IPS-NIHi7 (cell line): Measurements from ENCODE around the gene CBARP.
A peak's percentile ranks its signal among the peaks of the same experiment; 100 is the strongest.

Experiments
- DNase-seq: peaks from one replicate; pipeline ENCODE4 v3.0.0; 2012; ENCODE audit warnings: mixed read lengths; ENCODE audit errors: extremely low spot score

CBARP gene

GRCh38 chr19:1239796-1240737 lies 2.3 kb upstream of the CBARP start:
- peak; percentile 96 for DNase-seq

GRCh38 chr19:1239420-1239795 lies 1.6 kb upstream of the CBARP start:
- no peak for DNase-seq

DNA sequence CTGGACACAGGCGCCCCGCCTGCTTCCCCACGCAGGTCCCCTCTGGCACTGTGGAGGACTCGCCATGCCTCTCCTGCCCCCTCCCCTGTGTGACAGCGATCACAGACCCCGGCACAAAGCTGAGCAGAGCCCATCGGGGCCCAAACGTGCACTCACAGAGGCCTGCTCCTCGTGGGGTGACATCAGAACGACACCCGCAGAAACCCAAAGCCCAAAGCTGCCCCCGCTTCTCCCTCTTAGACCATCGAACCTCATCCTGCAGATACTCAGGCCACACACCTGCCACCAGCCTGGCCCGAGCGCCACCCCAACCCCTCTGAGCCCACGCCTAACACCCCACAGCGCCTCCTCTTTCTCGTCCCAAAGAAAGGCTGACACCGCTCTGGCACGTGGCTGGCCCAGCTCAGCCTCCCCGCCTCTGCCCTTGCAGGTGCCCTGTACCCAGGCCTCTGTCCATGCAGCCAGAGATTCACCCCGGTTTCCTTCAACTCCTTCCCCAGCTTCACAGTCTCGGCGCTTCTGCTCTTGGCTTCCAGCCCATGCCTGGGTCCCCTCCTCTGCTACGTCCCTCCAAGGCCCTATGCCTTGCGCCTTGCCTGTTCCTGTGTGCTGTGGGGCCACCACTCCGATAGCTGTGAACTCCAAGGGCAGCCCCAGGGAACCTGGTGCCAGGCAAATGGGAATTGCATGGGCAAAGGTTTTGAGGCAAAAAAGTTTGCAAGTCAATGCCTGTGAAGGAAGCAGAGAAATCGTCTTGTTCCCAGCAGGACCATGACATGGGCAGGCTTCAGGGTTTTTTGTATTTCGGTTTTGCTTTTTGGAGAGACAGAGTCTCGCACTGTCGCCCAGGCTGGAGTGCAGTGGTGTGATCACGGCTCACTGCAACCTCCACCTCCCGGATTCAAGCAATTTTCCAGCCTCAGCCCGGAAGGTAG lies 831 bp upstream of the CBARP start:
- DNase-seq: no peak

- DNase-seq: no peak
Measured at GRCh38 chr19:1237027-1237659, 662 bp downstream of the CBARP start.

- peak; percentile 47 for DNase-seq
Measured at GRCh38 chr19:1236576-1236975, 1.2 kb downstream of the CBARP start.

DNA sequence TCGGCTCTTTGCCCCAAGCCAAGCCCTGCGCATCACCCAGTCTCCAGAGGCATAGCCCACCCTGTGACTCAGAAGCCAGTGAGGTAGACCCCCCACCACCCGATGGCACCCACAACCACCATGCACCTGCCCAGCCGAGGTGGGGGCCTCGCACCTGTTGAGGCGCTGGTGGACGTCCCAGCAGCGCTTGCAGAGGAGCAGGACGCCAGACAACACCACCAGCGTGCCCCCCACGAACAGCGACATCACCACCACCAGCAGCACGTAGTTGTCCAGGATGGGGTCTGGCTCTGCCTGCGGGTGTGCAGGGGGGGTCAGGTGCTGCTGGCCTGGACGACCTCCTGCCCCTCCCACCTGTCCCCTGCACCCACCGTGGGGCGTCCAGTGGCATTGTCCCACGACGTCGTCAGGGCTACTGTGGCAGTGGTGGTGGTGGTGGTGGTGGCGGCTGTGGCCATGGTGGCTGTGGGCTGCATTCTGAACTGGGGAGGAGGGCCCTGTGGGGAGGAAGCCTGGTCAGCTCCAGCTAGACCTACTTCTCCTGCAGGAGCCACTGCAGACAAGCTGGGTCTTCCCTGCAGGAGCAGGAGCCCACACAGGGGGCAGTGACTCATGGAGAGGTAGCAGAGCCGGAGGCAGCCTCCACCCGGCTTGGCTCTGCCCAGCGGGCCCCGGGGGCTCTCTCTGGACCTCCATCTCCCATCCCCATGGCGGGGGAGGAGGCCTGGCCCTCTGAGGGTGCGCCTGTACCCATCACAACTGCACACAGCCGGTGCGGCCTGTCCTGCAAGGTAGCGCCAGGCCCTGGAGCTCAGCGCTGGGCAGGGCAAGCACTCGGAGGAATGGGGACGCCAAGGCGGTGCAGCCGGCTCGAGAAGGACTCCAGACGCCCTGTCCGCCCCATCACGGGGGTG lies 1.9 kb downstream of the CBARP start:
- no peak for DNase-seq

- DNase-seq: no peak
Measured at GRCh38 chr19:1234955-1235380, 2.8 kb downstream of the CBARP start.

- no peak for DNase-seq
Measured at GRCh38 chr19:1234051-1234954, 3.5 kb downstream of the CBARP start.

DNA sequence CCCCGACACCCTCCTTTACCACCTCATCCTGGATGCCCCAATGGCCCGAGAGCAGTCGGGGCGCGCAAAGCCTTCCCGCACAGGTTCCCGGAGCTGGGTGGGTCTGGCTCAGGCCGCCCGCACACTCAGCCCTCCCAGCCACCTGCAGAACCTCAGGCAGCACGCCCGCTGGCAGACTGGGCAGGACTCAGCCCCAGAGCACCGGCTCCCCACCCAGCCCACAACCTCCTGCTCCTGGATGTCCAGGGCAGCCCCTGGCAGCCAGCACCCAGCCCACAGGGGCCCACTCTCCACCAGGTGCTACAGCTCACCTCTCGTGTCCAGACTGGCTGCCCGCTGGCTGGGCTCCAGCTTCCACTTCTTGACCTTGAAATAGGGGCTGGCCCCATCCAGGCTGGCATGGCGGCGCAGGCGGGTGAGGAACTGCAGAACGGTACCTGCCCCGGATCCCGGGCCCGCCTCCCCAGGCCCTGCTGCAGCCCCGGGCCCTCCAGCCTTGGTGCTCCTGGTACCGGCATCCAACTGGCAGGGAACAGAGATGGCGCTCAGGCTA lies 4.6 kb downstream of the CBARP start:
- DNase-seq: no peak

DNA sequence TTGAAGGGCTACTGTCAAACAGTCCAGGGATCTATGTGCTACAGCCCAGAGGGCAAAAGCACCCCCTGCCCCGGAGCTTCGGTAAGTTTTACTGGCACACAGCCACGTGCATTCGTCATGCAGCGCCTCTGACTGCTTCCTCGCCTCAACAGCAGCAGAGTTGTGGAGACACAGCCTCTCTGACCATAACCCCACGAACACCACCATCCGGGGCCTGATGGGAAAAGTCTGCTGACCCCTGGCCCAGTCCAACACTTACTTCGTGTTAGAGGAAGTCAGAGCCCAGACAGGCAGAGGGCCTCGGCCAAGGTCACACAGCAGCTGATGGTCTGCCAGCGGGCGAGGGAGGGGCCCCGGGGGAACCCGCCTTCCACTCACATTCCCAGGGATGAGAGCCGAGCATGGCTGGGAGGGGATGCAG lies 5.1 kb downstream of the CBARP start:
- DNase-seq: no peak

DNA sequence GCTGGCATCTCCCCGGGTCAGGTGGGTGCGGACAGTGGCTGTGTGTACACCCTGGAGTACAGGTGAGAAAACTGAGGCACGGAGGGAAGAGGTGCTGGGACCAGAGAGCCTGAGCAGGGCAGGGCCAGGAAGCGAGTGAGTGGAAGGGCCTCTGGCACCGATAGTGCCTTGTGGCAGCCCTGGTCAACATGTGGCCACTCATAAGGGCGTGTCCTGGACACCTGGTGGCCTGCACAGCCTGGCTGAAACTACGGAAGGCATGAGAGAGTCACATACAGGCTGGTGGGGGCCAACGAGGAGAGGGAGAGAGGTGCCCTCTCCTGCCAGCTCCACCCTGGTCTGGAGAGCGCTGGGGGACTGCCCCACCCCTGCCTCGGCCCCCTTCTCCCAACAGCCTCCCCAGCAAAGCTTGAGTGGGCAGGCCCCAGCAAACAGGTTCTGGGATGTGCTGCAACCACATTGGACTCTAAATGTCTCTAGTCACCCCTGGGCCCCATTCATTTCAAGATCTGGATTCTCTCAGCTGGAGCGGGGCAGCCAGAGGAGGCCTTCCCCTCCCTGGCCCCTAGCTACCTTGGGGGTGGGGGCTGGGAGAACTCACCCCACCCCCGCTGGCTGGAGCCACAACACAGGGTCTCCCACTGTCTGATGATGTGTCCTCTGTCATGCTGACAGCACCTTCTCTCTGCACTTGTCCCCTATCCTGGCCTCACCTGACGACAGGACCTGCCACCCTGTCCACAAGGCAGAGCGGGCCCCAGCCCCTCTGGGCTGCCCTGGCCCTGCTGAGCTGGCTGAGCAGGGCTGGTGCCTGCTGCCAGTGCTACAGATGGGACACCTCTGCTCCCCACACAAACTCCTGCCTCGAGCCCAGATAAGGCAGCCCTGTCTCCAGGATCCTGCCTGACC lies 5.8 kb downstream of the CBARP start:
- DNase-seq: no peak

DNA sequence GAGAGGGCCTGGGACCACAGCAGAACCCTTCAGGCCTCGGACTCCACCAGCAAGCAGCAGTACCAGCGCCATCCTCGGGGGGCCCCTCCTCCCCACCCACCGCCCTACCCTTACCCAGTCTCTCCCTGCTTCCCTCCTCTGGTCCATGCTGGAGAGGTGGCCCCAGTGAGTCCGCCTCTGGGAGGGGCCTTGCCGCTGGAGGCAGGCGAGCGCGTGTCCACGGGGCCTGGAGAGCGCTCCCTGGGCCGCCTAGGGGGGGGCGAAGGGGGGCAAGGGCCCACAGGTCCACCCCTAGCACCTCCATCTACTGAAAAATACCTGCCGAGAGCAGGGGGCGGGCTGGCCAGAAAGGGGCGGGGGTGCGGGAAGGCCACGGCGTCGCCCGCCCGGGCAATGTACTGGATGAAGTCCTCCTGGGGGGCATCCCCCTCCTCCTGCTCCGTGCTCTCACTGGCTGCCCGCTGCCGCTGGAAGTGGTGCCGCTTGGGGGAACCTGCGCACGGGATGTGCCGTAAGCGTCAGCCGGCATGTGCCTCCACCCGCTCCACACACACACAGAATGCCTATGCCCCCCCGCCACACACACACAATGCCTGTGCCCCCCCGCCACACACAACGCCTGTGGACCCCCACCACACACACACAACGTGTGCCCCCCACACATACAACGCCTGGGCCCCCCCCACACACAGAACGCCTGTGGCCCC lies 6.9 kb downstream of the CBARP start:
- no peak for DNase-seq

DNA sequence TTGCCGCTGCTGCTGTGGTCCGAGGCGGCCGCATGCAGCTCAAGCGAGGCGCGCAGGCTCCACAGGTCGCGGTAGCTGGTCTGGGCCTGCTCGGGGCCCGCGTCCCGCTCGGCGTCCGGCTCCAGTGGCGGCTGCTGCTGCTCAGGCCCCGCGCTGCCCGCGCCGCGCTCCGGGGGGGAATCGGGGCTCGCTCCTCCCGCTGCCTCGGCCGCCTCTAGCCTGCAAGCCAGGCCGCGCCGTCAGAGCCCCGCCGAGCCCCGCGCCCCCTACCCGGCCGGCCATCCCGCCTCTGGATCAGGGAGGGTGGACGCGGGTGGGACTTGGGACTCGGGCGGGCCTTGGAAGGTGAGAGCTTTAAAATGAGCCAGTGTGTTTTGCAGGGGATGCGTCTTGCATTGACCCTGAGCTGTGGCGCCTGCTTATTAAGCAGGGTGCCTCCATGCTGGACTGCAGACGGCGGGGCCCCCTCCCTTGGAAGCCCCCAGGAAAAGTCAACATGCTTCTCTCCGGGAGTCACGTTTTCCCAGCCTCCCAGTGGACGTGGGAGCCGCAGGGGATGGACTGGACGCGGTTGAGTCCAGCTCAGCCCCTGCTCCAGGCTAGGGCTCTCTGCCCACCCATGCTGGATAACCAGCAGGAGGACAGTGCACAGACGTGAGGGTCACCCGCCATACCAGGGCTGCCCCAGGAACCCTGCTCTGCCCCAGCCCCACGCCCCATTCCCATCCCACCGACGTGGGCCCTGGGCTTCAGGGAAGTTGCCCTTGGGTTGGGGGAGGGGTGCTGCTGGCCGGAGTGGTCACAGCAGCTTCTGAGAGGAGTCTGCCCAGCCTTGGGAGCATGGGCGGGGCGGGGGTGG lies 7.7 kb downstream of the CBARP start:
- no peak for DNase-seq

DNA sequence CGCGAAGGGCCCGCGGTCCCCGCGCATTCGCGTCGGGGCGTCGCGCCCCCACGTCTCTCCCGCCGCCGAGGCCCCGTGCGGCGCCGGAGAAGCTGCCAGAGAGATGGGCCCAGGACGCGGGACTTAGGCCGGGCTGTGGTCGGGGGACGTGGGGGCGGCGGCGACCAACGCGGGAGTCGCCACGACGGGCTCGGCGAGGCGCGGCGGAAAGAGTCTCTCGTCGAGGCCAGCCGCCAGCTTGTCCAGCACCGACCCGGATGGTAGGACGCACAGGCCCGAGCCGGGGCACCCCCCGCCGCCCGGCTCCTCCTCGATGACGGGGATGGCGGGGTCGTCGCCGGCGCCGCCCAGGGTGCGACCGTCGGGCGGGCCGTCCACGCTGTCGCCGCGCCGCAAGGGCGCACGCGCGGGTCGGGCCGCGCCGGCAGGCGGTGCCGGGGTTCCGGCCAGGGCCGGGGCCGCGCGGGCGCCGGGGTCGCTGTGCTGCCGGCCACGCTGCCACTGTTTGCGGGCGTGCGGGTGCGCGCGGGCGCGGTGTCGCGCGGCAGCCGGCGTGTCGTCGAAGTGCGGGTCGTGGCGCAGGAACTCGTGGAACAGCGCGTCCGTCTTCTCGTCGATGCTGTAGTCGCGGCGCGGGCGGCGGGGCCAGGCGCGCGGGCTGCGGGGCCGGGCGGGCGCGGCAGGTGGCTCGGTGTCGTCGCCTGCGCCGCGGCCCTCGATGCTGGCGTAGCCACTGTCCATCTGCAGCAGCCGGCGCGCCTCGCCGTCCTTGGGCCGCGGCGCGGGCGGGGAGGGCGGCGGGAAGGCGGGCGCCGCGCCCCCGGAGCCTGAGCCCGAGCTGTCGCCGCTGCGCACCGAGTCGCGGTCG lies 8.5 kb downstream of the CBARP start:
- no peak for DNase-seq

- DNase-seq: no peak
Measured at GRCh38 chr19:1228161-1228957, 9.4 kb downstream of the CBARP start.
